HepG2 (cell line): ENCODE measurements around the gene KISS1. TPM values are rescaled to one million over a fixed set of nuclear protein-coding genes. Genes with fewer than 3 reads are reported as not detected.

Experiments
- ATAC-seq: fragments of 200-7000 bp; cut with Tn5 transposase; 3 replicates; pipeline ENCODE4 v1.9.1; 2020; ENCODE audit warnings: mild to moderate bottlenecking, moderate library complexity
- Bru-seq: library from RNA; stranded (reverse); fragments of 400-500 nt; gene quantifications from one replicate; lab custom pipeline; 2021; lab: Mats Ljungman, UMichigan
- BruChase-seq, 2 experiments: library from RNA; stranded (reverse); fragments of 400-500 nt; gene quantifications; one replicate each; lab custom pipeline; 2021; lab: Mats Ljungman, UMichigan
- BruUV-seq: library from RNA; stranded (reverse); fragments of 400-500 nt; replicated peaks from 2 replicates; lab custom pipeline; 2021; lab: Mats Ljungman, UMichigan
- CTCF ChIA-PET: fragments of 300-600 bp; formaldehyde crosslinking; extraction: SDS; loops from one replicate; lab custom pipeline; 2021; ENCODE audit warnings: low total read pairs, inconsistent platforms, low intra/inter-chr PET ratio; lab: Yijun Ruan, JAX
- POLR2A ChIA-PET: fragments of 350-600 bp; sonication (Branson Sonifier 250); formaldehyde crosslinking; loops from one replicate; lab custom pipeline; 2020; ENCODE audit warnings: antibody characterized with exemption, inconsistent platforms; lab: Yijun Ruan, JAX
- DNase-seq: peaks from one replicate; pipeline ENCODE4 v3.0.0-alpha.2; 2015; ENCODE audit warnings: low spot score
- FAIRE-seq: peaks from 3 replicates; lab custom pipeline; 2011; peaks lifted over from hg19 to GRCh38; lab: Jason Lieb, UNC
- H2AFZ ChIP-seq: one replicate; pipeline ENCODE4 v1.6.1; 2011; ENCODE audit warnings: low read length, inconsistent platforms
- H3K27ac ChIP-seq: fragments of 300-600 bp; 3 replicates; pipeline ENCODE4 v1.8.0; 2011; ENCODE audit warnings: mixed run types, mild to moderate bottlenecking, mixed read lengths, low read length, inconsistent platforms; ENCODE audit not compliant: insufficient read depth; ENCODE audit errors: extremely low read length
- H3K27me3 ChIP-seq, 2 experiments: fragments of 200-600 bp in 1 of 2; 2 replicates in 1 of 2; 3 replicates in 1 of 2; pipeline versions ENCODE4 v1.6.0 to v1.8.0; 2011; ENCODE audit warnings: low read length in 2 of 2, mild to moderate bottlenecking in 2 of 2, moderate library complexity in 2 of 2, inconsistent platforms in 1 of 2; ENCODE audit not compliant: insufficient read depth in 2 of 2, control insufficient read depth in 1 of 2
- H3K36me3 ChIP-seq, 2 experiments: fragments of 200-600 bp in 1 of 2; replicated peaks in 1 of 2; 2 replicates in 1 of 2; 3 replicates in 1 of 2; pipeline versions ENCODE4 v1.5.1 to v1.8.0; 2011; ENCODE audit warnings: low read length in 2 of 2, inconsistent platforms in 1 of 2; ENCODE audit not compliant: insufficient read depth in 2 of 2, control insufficient read depth in 1 of 2
- H3K4me1 ChIP-seq: 2 replicates; pipeline ENCODE4 v1.5.1; 2012; ENCODE audit warnings: low read length, inconsistent platforms; ENCODE audit not compliant: insufficient read depth
- H3K4me2 ChIP-seq: 2 replicates; pipeline ENCODE4 v1.6.0; 2011; ENCODE audit warnings: low read depth, low read length, inconsistent platforms
- H3K4me3 ChIP-seq, 3 experiments: fragments of 200-600 bp in 1 of 3; sonication (generic), shearing (Covaris generic) in 1 of 3; replicated peaks in 1 of 3; 2 replicates each; pipeline ENCODE4 v1.5.1; 2011 to 2016; ENCODE audit warnings: low read length in 3 of 3, inconsistent platforms in 2 of 3, low read depth in 2 of 3, mild to moderate bottlenecking in 2 of 3, control low read depth in 1 of 3, mixed read lengths in 1 of 3; ENCODE audit not compliant: insufficient read depth in 1 of 3
- H3K79me2 ChIP-seq: one replicate; pipeline ENCODE4 v1.6.1; 2011; ENCODE audit warnings: low read length, inconsistent platforms; ENCODE audit not compliant: insufficient read depth
- H3K9ac ChIP-seq: 2 replicates; pipeline ENCODE4 v1.6.0; 2011; ENCODE audit warnings: mild to moderate bottlenecking, low read depth, low read length, inconsistent platforms; ENCODE audit not compliant: insufficient read depth
- H3K9me3 ChIP-seq: 2 replicates; pipeline ENCODE4 v1.5.1; 2012; ENCODE audit warnings: mild to moderate bottlenecking, low read length
- H4K20me1 ChIP-seq: 2 replicates; pipeline ENCODE4 v1.6.0; 2011; ENCODE audit warnings: inconsistent platforms, mild to moderate bottlenecking, low read length, moderate library complexity; ENCODE audit not compliant: insufficient read depth
- AGO2 ChIP-seq: fragments of 200-400 bp; formaldehyde crosslinking; optimal IDR thresholded peaks from 2 replicates; pipeline ENCODE3; 2017; ENCODE audit warnings: mild to moderate bottlenecking, low read depth, low read length, moderate library complexity
- CBFB ChIP-seq: sonication (generic); formaldehyde crosslinking; IDR thresholded peaks from 2 replicates; pipeline ENCODE4 v1.4.0; 2020; ENCODE audit warnings: missing genetic modification reagents
- CCAR2 ChIP-seq: fragments of 200-400 bp; formaldehyde crosslinking; optimal IDR thresholded peaks from 2 replicates; pipeline ENCODE3; 2018; ENCODE audit warnings: low read depth, mild to moderate bottlenecking, low read length, moderate library complexity
- GFI1 ChIP-seq: sonication (generic); formaldehyde crosslinking; IDR thresholded peaks from 2 replicates; pipeline ENCODE4 v1.5.0; 2020; ENCODE audit warnings: missing genetic modification reagents, mild to moderate bottlenecking, borderline replicate concordance
- HNRNPK ChIP-seq: fragments of 200-400 bp; formaldehyde crosslinking; IDR thresholded peaks from 2 replicates; pipeline ENCODE4 v1.6.1; 2018; ENCODE audit warnings: low read length, low read depth, moderate library complexity, mild to moderate bottlenecking; ENCODE audit not compliant: poor library complexity, severe bottlenecking
- KDM2A ChIP-seq: sonication (generic); formaldehyde crosslinking; IDR thresholded peaks from 2 replicates; pipeline ENCODE4 v1.4.0; 2020; ENCODE audit warnings: low read depth, missing genetic modification reagents, borderline replicate concordance
- POLR2G ChIP-seq: fragments of 200-400 bp; formaldehyde crosslinking; IDR thresholded peaks from 2 replicates; pipeline ENCODE4 v1.6.1; 2018; ENCODE audit warnings: mild to moderate bottlenecking, low read depth, low read length, moderate library complexity
- WGBS: methylation state at CpG from one replicate; pipeline ENCODE4 v1.1.6; 2017; ENCODE audit warnings: low lambda C conversion rate; 5-methylcytosine and 5-hydroxymethylcytosine counted together
- in situ Hi-C: cut with HindIII; loops from 2 replicates; pipeline ENCODE4 v1.10.0; 2017; ENCODE audit warnings: low pct_unique_long_range_greater_than_20kb; ENCODE audit not compliant: extremely low pct_ligation_motif_present
- intact Hi-C: fragments of 100-400 bp; cut with micrococcal nuclease; formaldehyde crosslinking; loops from one replicate; pipeline ENCODE4 v1.10.0; 2022; ENCODE audit not compliant: unreplicated experiment
- long read RNA-seq, 2 experiments: library from RNA in 1 of 2; library from polyadenylated mRNA in 1 of 2; stranded (forward) in 1 of 2; unstranded in 1 of 2; transcript quantifications; one replicate each; pipeline ENCODE4 v2.0.0, GENCODE V29; 2019 to 2022
- polyA minus RNA-seq, 3 experiments: library from RNA; depleted of rRNA, polyadenylated mRNA; stranded (reverse); fragments of >200 nt; gene quantifications; 2 replicates each; pipeline ENCODE4 v1.2.3, GENCODE V29; 2011; ENCODE audit warnings: low replicate concordance in 1 of 3
- polyA plus RNA-seq, 8 experiments: library from polyadenylated mRNA; depleted of rRNA in 3 of 8; stranded (reverse) in 7 of 8; unstranded in 1 of 8; fragments of >200 nt; fragmentation: Illumina TruSeq in 4 of 8; extraction: Trizol in 4 of 8; gene quantifications; 2 replicates each; pipeline versions ENCODE4 v1.2.1 to v1.2.3, GENCODE V29; 2011 to 2016; ENCODE audit warnings: low read depth in 4 of 8, missing spikeins in 1 of 8, mixed read lengths in 1 of 8; ENCODE audit not compliant: insufficient read depth in 1 of 8
- total RNA-seq, 5 experiments: library from RNA; depleted of rRNA; stranded (reverse); fragments of >200 nt; fragmentation: Illumina TruSeq; extraction: Trizol; gene quantifications; 2 replicates each; pipeline ENCODE4 v1.2.3, GENCODE V29; 2016; ENCODE audit warnings: low read depth in 1 of 5
- TF ChIP-seq, protein P1 (sequence below), 2 experiments: fragments of 450-650 bp in 1 of 2; sonication (generic) in 1 of 2; formaldehyde crosslinking; IDR thresholded peaks; 2 replicates each; pipeline versions ENCODE4 v1.5.0 to v1.8.0; 2020 to 2022; ENCODE audit warnings: mild to moderate bottlenecking in 1 of 2, missing genetic modification reagents in 1 of 2
- TF ChIP-seq, protein P2 (sequence below): sonication (generic); formaldehyde crosslinking; IDR thresholded peaks from 2 replicates; pipeline ENCODE4 v1.4.0; 2020; ENCODE audit warnings: missing genetic modification reagents
- TF ChIP-seq, protein P3 (sequence below): sonication (generic); formaldehyde crosslinking; IDR thresholded peaks from 2 replicates; pipeline ENCODE4 v1.4.0; 2020; ENCODE audit warnings: missing genetic modification reagents, borderline replicate concordance

The KISS1 gene, protein sequence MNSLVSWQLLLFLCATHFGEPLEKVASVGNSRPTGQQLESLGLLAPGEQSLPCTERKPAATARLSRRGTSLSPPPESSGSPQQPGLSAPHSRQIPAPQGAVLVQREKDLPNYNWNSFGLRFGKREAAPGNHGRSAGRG
- total RNA-seq (2016; rRNA removed; fragmentation: Illumina TruSeq; extraction: Trizol), result 0.80 TPM in 1 of 2 replicates, not detected in the other
- 1.4 TPM in 1 of 2 replicates, not detected in the other for total RNA-seq (2016; cell fraction: cytosol; rRNA removed; fragmentation: Illumina TruSeq; extraction: Trizol; ENCODE audit: low read depth)
- 0.58 and 1.2 TPM in 2 replicates for total RNA-seq (2016; cell fraction: insoluble cytoplasmic fraction; rRNA removed; fragmentation: Illumina TruSeq; extraction: Trizol)
- total RNA-seq (2016; cell fraction: membrane; rRNA removed; fragmentation: Illumina TruSeq; extraction: Trizol), result 1.5 TPM in 2 replicates
- not detected in 2 replicates for total RNA-seq (2016; cell fraction: nucleus; rRNA removed; fragmentation: Illumina TruSeq; extraction: Trizol)
- 0.24 and 0.33 TPM in 2 replicates for polyA plus RNA-seq (2011; rRNA removed)
- 0.21 and 0.93 TPM in 2 replicates for polyA plus RNA-seq (2011; cell fraction: cytosol; rRNA removed)
- polyA plus RNA-seq (2011; cell fraction: nucleus; rRNA removed), result 0.76 and 0.81 TPM in 2 replicates
- not detected in 2 replicates for polyA plus RNA-seq (2012)
- 0.86 and 0.96 TPM in 2 replicates for polyA plus RNA-seq (2016; cell fraction: cytosol; fragmentation: Illumina TruSeq; extraction: Trizol; ENCODE audit: low read depth)
- not detected in 2 replicates for polyA plus RNA-seq (2016; cell fraction: insoluble cytoplasmic fraction; fragmentation: Illumina TruSeq; extraction: Trizol; ENCODE audit: low read depth)
- polyA plus RNA-seq (2016; cell fraction: membrane; fragmentation: Illumina TruSeq; extraction: Trizol; ENCODE audit: low read depth), result 0.51 and 0.60 TPM in 2 replicates
- polyA plus RNA-seq (2016; cell fraction: nucleus; fragmentation: Illumina TruSeq; extraction: Trizol; ENCODE audit: insufficient read depth, low read depth), result not detected in 2 replicates
- not detected in 2 replicates for polyA minus RNA-seq (2011; rRNA and poly(A)+ RNA removed; ENCODE audit: low replicate concordance)
- not detected in 2 replicates for polyA minus RNA-seq (2011; cell fraction: cytosol; rRNA and poly(A)+ RNA removed)
- polyA minus RNA-seq (2011; cell fraction: nucleus; rRNA and poly(A)+ RNA removed), result not detected in 2 replicates
- Bru-seq, nascent RNA, result percentile 30 among the genes with signal in this experiment
- percentile 35 among the genes with signal in this experiment for BruChase-seq, experiment 1, labeled RNA remaining after a 6-hour chase
- BruChase-seq, experiment 2, labeled RNA remaining after a 2-hour chase, result percentile 41 among the genes with signal in this experiment
- long read RNA-seq, experiment 1, result 0 reads
- long read RNA-seq, experiment 2, partial matches to known transcripts, result 2 of 10 reads
- long read RNA-seq, experiment 2, other reads (novel, unspliced or antisense), result 8 of 10 reads

DNA sequence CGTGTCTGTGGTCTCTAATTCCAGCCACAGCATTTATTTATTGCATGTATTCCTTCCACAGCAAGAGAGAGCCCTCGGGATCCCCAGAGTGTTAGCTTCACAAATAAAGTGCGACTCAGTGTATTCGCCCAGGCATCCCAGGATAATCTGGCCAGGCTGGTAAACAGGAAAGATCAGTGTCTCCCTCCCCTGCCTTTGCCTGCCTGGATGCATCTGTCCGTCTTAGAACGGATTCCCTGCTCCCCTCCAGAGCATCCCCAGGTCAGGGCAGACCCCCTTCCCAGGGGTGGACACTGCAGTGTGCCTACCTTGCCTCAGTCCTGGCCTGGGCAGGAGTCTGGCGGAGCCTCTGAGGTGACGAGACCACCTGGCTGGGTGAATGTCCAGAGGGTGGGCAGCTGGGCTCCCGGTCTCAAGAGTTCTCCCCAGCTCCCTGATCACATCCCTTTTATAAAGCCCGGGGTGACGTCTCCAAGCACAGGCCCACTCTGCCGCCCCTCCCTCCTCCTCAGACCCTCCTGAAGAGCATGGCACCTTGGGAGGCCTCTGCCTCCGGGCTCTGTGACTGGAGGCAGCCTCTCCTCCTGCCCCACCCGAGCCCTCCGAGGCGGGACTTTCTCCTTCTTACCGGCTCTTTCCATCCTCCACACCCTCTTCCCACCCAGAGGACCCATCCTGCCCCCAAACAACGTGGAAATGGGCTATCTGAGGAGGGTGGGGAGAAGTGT lies at the start of gene KISS1:
Gene KISS1 (minus strand): TSS at position 424 of the 728 bp plus-strand sequence. CDS start 3,615 bp downstream, outside the sequence.
- no peak within 1 kb of the TSS for H3K27ac ChIP-seq
- H4K20me1 ChIP-seq, result no peaks in the 10 kb centered on the region
- DNase-seq (no peak), FAIRE-seq (no peak), ATAC-seq (peak; percentile 24)
- H3K79me2 ChIP-seq, result no peaks in the 10 kb centered on the region
- H3K4me3 ChIP-seq, result no peak within 1 kb of the TSS
- WGBS, result 40% methylated on average over 13 of the region's 18 CpGs
- peaks cover 2 to 22% of the 10 kb centered on the region in 2 experiments; a peak in 3 of 5 replicates for H3K27me3 ChIP-seq
- ChIA-PET CTCF (no interaction called here), POLR2A (interaction anchor here (1.3 kb wide), 1 partner anchor 17 kb away, joined by 3 read pairs; the partner anchor contains the start of gene GOLT1A)
- H2AFZ ChIP-seq, result no peak within 1 kb of the TSS
- in situ Hi-C loops, result no loop called here
- no peak within 1 kb of the TSS for H3K4me2 ChIP-seq
- no peaks in the 10 kb centered on the region for H3K36me3 ChIP-seq
- no peaks in the 10 kb centered on the region for H3K9me3 ChIP-seq
- intact Hi-C loops, result no loop called here
- peaks cover 7% of the 10 kb centered on the region for H3K4me1 ChIP-seq
- H3K9ac ChIP-seq, result no peak within 1 kb of the TSS
- no TSS peak for BruUV-seq
- TF ChIP-seq CCAR2 (no peak), KDM2A (CRISPR knock-in tag) (0 out of 2 replicates have a peak, but pooled peaks have one; percentile 31), POLR2G (peak; percentile 34; the same call in 1 of the 2 replicates), GFI1 (CRISPR knock-in tag) (no peak), HNRNPK (no peak), CBFB (CRISPR knock-in tag) (no peak), AGO2 (peak; percentile 45)
- TF ChIP-seq, protein P1, sequence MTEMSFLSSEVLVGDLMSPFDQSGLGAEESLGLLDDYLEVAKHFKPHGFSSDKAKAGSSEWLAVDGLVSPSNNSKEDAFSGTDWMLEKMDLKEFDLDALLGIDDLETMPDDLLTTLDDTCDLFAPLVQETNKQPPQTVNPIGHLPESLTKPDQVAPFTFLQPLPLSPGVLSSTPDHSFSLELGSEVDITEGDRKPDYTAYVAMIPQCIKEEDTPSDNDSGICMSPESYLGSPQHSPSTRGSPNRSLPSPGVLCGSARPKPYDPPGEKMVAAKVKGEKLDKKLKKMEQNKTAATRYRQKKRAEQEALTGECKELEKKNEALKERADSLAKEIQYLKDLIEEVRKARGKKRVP (CRISPR knock-in tag; IDR thresholded peaks at IDR 0.05), result no peak
- TF ChIP-seq, protein P2, sequence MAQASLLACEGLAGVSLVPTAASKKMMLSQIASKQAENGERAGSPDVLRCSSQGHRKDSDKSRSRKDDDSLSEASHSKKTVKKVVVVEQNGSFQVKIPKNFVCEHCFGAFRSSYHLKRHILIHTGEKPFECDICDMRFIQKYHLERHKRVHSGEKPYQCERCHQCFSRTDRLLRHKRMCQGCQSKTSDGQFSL (CRISPR knock-in tag), result no peak
- TF ChIP-seq, protein P3, sequence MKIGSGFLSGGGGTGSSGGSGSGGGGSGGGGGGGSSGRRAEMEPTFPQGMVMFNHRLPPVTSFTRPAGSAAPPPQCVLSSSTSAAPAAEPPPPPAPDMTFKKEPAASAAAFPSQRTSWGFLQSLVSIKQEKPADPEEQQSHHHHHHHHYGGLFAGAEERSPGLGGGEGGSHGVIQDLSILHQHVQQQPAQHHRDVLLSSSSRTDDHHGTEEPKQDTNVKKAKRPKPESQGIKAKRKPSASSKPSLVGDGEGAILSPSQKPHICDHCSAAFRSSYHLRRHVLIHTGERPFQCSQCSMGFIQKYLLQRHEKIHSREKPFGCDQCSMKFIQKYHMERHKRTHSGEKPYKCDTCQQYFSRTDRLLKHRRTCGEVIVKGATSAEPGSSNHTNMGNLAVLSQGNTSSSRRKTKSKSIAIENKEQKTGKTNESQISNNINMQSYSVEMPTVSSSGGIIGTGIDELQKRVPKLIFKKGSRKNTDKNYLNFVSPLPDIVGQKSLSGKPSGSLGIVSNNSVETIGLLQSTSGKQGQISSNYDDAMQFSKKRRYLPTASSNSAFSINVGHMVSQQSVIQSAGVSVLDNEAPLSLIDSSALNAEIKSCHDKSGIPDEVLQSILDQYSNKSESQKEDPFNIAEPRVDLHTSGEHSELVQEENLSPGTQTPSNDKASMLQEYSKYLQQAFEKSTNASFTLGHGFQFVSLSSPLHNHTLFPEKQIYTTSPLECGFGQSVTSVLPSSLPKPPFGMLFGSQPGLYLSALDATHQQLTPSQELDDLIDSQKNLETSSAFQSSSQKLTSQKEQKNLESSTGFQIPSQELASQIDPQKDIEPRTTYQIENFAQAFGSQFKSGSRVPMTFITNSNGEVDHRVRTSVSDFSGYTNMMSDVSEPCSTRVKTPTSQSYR, result no peak
